ENCODE measurements around the gene TOR3A. TPM values are rescaled to one million over a fixed set of nuclear protein-coding genes. Genes with fewer than 3 reads are reported as not detected.

The TOR3A gene
- total RNA-seq (2022; extraction: Qiagen RNA extraction): 38.4 to 42.6 TPM (median 41.1 TPM) in 5 replicates

GRCh38 chr1:179081687-179082332 lies at the start of gene TOR3A:
TSS of gene TOR3A (plus strand) at chr1:179082070. CDS start at chr1:179082129, 59 bp downstream.

Other genes starting within 250 kb of the TOR3A start
- gene ANGPTL1, start 211.0 kb upstream of the TOR3A start, total RNA-seq (2022; extraction: Qiagen RNA extraction): not detected in 5 replicates
- gene FAM20B, start 56.2 kb upstream of the TOR3A start, total RNA-seq (2022; extraction: Qiagen RNA extraction): 15.0 to 23.0 TPM (median 18.6 TPM) in 5 replicates
- 15.4 to 26.3 TPM (median 17.5 TPM) in 5 replicates for gene ABL2, start 147.6 kb downstream of the TOR3A start, total RNA-seq (2022; extraction: Qiagen RNA extraction)
- gene SOAT1, start 211.7 kb downstream of the TOR3A start, total RNA-seq (2022; extraction: Qiagen RNA extraction): 26.0 to 32.3 TPM (median 29.5 TPM) in 5 replicates

Data from A549 treated with Hydrocortisone at 1 μM for 4 hours (cell line).